HFF-Myc (cell line): Measurements from ENCODE around the gene CYB5A.

Experiments used
- DNase-seq: peaks from one replicate; pipeline ENCODE4 v3.0.0-alpha.2; 2011; ENCODE audit warnings: low read depth; ENCODE audit errors: extremely low read depth
- H3K4me3 ChIP-seq: replicated peaks from 2 replicates; pipeline ENCODE4 v1.5.1; 2011; ENCODE audit warnings: low read depth, mild to moderate bottlenecking, control low read depth, low read length
- CTCF ChIP-seq: IDR thresholded peaks from 2 replicates; pipeline ENCODE4 v1.5.1; 2012; ENCODE audit warnings: mild to moderate bottlenecking, low read depth, low read length, control low read depth; ENCODE audit errors: missing control alignments

The CYB5A gene

GRCh38 chr18:74241970-74242369 is 49.8 kb downstream of the CYB5A start:
- no peak for DNase-seq
- no peak overlapping the region for H3K4me3 ChIP-seq
- TF ChIP-seq CTCF, result no peak

GRCh38 chr18:74241426-74241825 is 50.3 kb downstream of the CYB5A start:
- TF ChIP-seq CTCF, result no peak
- no peak for DNase-seq
- no peak overlapping the region for H3K4me3 ChIP-seq

- H3K4me3 ChIP-seq, result no peak overlapping the region
- DNase-seq, result no peak
- TF ChIP-seq CTCF, result no peak
Measured at GRCh38 chr18:74239567-74239966, 52.2 kb downstream of the CYB5A start.

- H3K4me3 ChIP-seq, result no peak overlapping the region
- no peak for DNase-seq
- no peak for TF ChIP-seq CTCF
Measured at GRCh38 chr18:74234326-74235171, 57.2 kb downstream of the CYB5A start.

- TF ChIP-seq CTCF, result no peak
- no peak overlapping the region for H3K4me3 ChIP-seq
- DNase-seq, result no peak
Measured at GRCh38 chr18:74233933-74234325, 57.8 kb downstream of the CYB5A start.

- TF ChIP-seq CTCF, result no peak
- no peak overlapping the region for H3K4me3 ChIP-seq
- DNase-seq, result no peak
Measured at GRCh38 chr18:74230922-74231714, 60.6 kb downstream of the CYB5A start.
